Uterus (tissue), 4 donors: ENCODE data around the gene SLC35G3. TPM values are rescaled to one million over a fixed set of nuclear protein-coding genes. Genes with fewer than 3 reads are reported as not detected.
"Not testable (repeated sequence)": the region's sequence is repeated elsewhere in the genome, so short reads cannot be mapped to it uniquely, and the experiment has no call there.

Source experiments
- DNase-seq, 2 donors: peaks; one replicate each; pipeline ENCODE4 v3.0.0-alpha.2; 2019 to 2020
- H3K27ac ChIP-seq, 2 donors: fragments of 200-600 bp; sonication (generic); 1 replicate in 1 of 2; 2 replicates in 1 of 2; pipeline ENCODE4 v1.5.1; 2016 to 2018
- H3K27me3 ChIP-seq, 2 donors: fragments of 200-600 bp; sonication (generic); one replicate each; pipeline ENCODE4 v1.5.1; 2018 to 2019; ENCODE audit warnings: control low read depth in 1 of 2
- H3K36me3 ChIP-seq, 2 donors: fragments of 200-600 bp; sonication (generic); one replicate each; pipeline ENCODE4 v1.5.1; 2019; ENCODE audit warnings: control low read depth in 1 of 2
- H3K4me1 ChIP-seq, 2 donors: fragments of 200-600 bp; sonication (generic); one replicate each; pipeline ENCODE4 v1.5.1; 2018 to 2019; ENCODE audit warnings: control low read depth in 1 of 2
- H3K4me3 ChIP-seq, 2 donors: fragments of 200-600 bp; sonication (generic); 1 replicate in 1 of 2; 2 replicates in 1 of 2; pipeline ENCODE4 v1.5.1; 2018 to 2019; ENCODE audit warnings: mild to moderate bottlenecking in 1 of 2
- H3K9me3 ChIP-seq, 2 donors: fragments of 200-600 bp; sonication (generic); one replicate each; pipeline ENCODE4 v1.5.1; 2019; ENCODE audit warnings: control low read depth in 1 of 2
- CTCF ChIP-seq, 4 experiments: fragments of 200-600 bp in 2 of 4; fragments of 450-650 bp in 2 of 4; sonication (generic) in 2 of 4; IDR thresholded peaks; one replicate each; pipeline ENCODE4 v1.5.1; 2016 to 2019; ENCODE audit warnings: antibody characterized with exemption in 4 of 4, mild to moderate bottlenecking in 2 of 4, moderate library complexity in 1 of 4
- POLR2A ChIP-seq, 2 donors: fragments of 450-650 bp; IDR thresholded peaks; one replicate each; pipeline ENCODE4 v1.6.1; 2016; ENCODE audit warnings: antibody characterized with exemption in 2 of 2, mild to moderate bottlenecking in 1 of 2, moderate library complexity in 1 of 2
- intact Hi-C: fragments of 100-400 bp; cut with DNase I; formaldehyde crosslinking; loops from one replicate; pipeline ENCODE4 v1.15.1; 2023; ENCODE audit warnings: low total_unique reads
- total RNA-seq, 4 donors: library from RNA; depleted of rRNA in 3 of 4; stranded (reverse); fragments of >200 nt in 3 of 4; gene quantifications; one replicate each; pipeline versions ENCODE4 v1.1.0 to v1.2.4, GENCODE V29; 2014 to 2023
- donor health status: DM: yes; HTN: yes; CAD: no.

Gene SLC35G3
- total RNA-seq, 4 donors from 2014 or later, result not detected

GRCh38 chr17:35235289-35235688, 41.1 kb upstream of the SLC35G3 start:
- intact Hi-C loops, result no loop called here
- Histone ChIP-seq H3K9me3 (no peaks in the 10 kb centered on the region), H3K27ac (no peak overlapping the region), H3K4me1 (no peaks in the 10 kb centered on the region), H3K27me3 (no peaks in the 10 kb centered on the region), H3K36me3 (no peaks in the 10 kb centered on the region), H3K4me3 (no peak overlapping the region)
- no peak for DNase-seq
- TF ChIP-seq CTCF (IDR thresholded peaks at IDR 0.05) (no peak), POLR2A (IDR thresholded peaks at IDR 0.05) (no peak)

GRCh38 chr17:35234315-35234714, 40.1 kb upstream of the SLC35G3 start:
- H3K36me3 ChIP-seq, intact Hi-C loops, H3K4me3 ChIP-seq, H3K4me1 ChIP-seq, H3K9me3 ChIP-seq, H3K27ac ChIP-seq, H3K27me3 ChIP-seq, DNase-seq: not testable (repeated sequence)

GRCh38 chr17:35229638-35230037, 35.4 kb upstream of the SLC35G3 start:
- TF ChIP-seq CTCF (IDR thresholded peaks at IDR 0.05) (no peak), POLR2A (IDR thresholded peaks at IDR 0.05) (no peak)
- H3K36me3 ChIP-seq, result no peaks in the 10 kb centered on the region
- no peak overlapping the region for H3K4me3 ChIP-seq
- H3K9me3 ChIP-seq, result no peaks in the 10 kb centered on the region
- H3K27me3 ChIP-seq, result no peaks in the 10 kb centered on the region
- H3K27ac ChIP-seq, result no peak overlapping the region
- DNase-seq, result no peak
- intact Hi-C loops, result no loop called here
- no peaks in the 10 kb centered on the region for H3K4me1 ChIP-seq

GRCh38 chr17:35227546-35227945, 33.4 kb upstream of the SLC35G3 start:
- H3K27ac ChIP-seq, result no peak overlapping the region
- DNase-seq, result no peak
- H3K4me1 ChIP-seq, result no peaks in the 10 kb centered on the region
- intact Hi-C loops, result no loop called here
- no peak overlapping the region for H3K4me3 ChIP-seq
- H3K9me3 ChIP-seq, result no peaks in the 10 kb centered on the region
- H3K36me3 ChIP-seq, result no peaks in the 10 kb centered on the region
- no peaks in the 10 kb centered on the region for H3K27me3 ChIP-seq
- no peak for TF ChIP-seq POLR2A (IDR thresholded peaks at IDR 0.05)
- no peak for TF ChIP-seq CTCF (IDR thresholded peaks at IDR 0.05)

GRCh38 chr17:35224436-35224835, 30.2 kb upstream of the SLC35G3 start:
- no peaks in the 10 kb centered on the region for H3K4me1 ChIP-seq
- H3K27ac ChIP-seq, result no peak overlapping the region
- H3K4me3 ChIP-seq, result no peak overlapping the region
- intact Hi-C loops, result no loop called here
- H3K36me3 ChIP-seq, result no peaks in the 10 kb centered on the region
- no peaks in the 10 kb centered on the region for H3K27me3 ChIP-seq
- no peak for TF ChIP-seq CTCF (IDR thresholded peaks at IDR 0.05)
- no peak for TF ChIP-seq POLR2A (IDR thresholded peaks at IDR 0.05)
- H3K9me3 ChIP-seq, result no peaks in the 10 kb centered on the region
- no peak for DNase-seq

- Histone ChIP-seq H3K4me3 (no peak overlapping the region), H3K27ac (no peak overlapping the region), H3K27me3 (no peaks in the 10 kb centered on the region), H3K36me3 (no peaks in the 10 kb centered on the region), H3K9me3 (no peaks in the 10 kb centered on the region), H3K4me1 (no peaks in the 10 kb centered on the region)
- intact Hi-C loops, result no loop called here
- TF ChIP-seq POLR2A (IDR thresholded peaks at IDR 0.05), result no peak
- no peak for TF ChIP-seq CTCF (IDR thresholded peaks at IDR 0.05)
- DNase-seq, result no peak
Observed at GRCh38 chr17:35222452-35222851, 28.3 kb upstream of the SLC35G3 start.
